H1 (cell line): ENCODE measurements around the gene PLEKHG2. TPM values are rescaled to one million over a fixed set of nuclear protein-coding genes. Genes with fewer than 3 reads are reported as not detected.

Experiments used
- CTCF ChIA-PET: fragments of 300-600 bp; sonication (Branson Sonifier 250); formaldehyde crosslinking; loops from one replicate; lab custom pipeline; 2021; ENCODE audit not compliant: partially characterized antibody; lab: Charles Lee
- POLR2A ChIA-PET: fragments of 300-600 bp; sonication (Branson Sonifier 250); formaldehyde crosslinking; loops from one replicate; lab custom pipeline; 2021; ENCODE audit warnings: inconsistent platforms; ENCODE audit not compliant: partially characterized antibody; lab: Charles Lee
- DNase-seq, 2 experiments: peaks; one replicate each; pipeline versions ENCODE4 v3.0.0 to v3.0.0-alpha.2; 2010 to 2022; ENCODE audit warnings: low spot score in 2 of 2, low read depth in 1 of 2, mixed read lengths in 1 of 2
- FAIRE-seq: peaks from 2 replicates; lab custom pipeline; 2011; peaks lifted over from hg19 to GRCh38; lab: Jason Lieb, UNC
- H2AFZ ChIP-seq: 2 replicates; pipeline ENCODE4 v1.8.1; 2012; ENCODE audit warnings: low read length, inconsistent platforms
- H2AK5ac ChIP-seq: 2 replicates; pipeline ENCODE4 v1.6.1; 2013; ENCODE audit warnings: low read depth, low read length
- H2BK120ac ChIP-seq: replicated peaks from 2 replicates; pipeline ENCODE3; 2013; ENCODE audit warnings: low read depth, low read length, inconsistent platforms
- H2BK12ac ChIP-seq: 2 replicates; pipeline ENCODE4 v1.6.1; 2013; ENCODE audit warnings: low read depth, low read length
- H2BK15ac ChIP-seq: 2 replicates; pipeline ENCODE4 v1.6.1; 2013; ENCODE audit warnings: low read length
- H2BK20ac ChIP-seq: 2 replicates; pipeline ENCODE4 v1.6.1; 2013; ENCODE audit warnings: low read length
- H2BK5ac ChIP-seq: 2 replicates; pipeline ENCODE4 v1.6.1; 2013; ENCODE audit warnings: low read depth, low read length
- H3K14ac ChIP-seq: 2 replicates; pipeline ENCODE4 v1.6.1; 2013; ENCODE audit warnings: inconsistent platforms; ENCODE audit not compliant: insufficient read length
- H3K18ac ChIP-seq: 2 replicates; pipeline ENCODE4 v1.6.1; 2013; ENCODE audit warnings: low read length; ENCODE audit errors: extremely low read depth
- H3K23ac ChIP-seq: 2 replicates; pipeline ENCODE4 v1.6.1; 2013; ENCODE audit warnings: inconsistent platforms; ENCODE audit not compliant: insufficient read length
- H3K23me2 ChIP-seq: 2 replicates; pipeline ENCODE4 v1.6.1; 2013; ENCODE audit warnings: low read depth, low read length
- H3K27ac ChIP-seq: 2 replicates; pipeline ENCODE4 v1.6.1; 2011; ENCODE audit warnings: low read depth, low read length, inconsistent platforms
- H3K27me3 ChIP-seq, 4 experiments: replicated peaks in 1 of 4; 1 replicate in 1 of 4; 2 replicates in 3 of 4; pipeline versions ENCODE4 v1.6.1 to v1.8.1; 2011 to 2013; ENCODE audit warnings: low read length in 3 of 4, mild to moderate bottlenecking in 3 of 4, inconsistent platforms in 2 of 4, mixed read lengths in 2 of 4, moderate library complexity in 1 of 4; ENCODE audit not compliant: control insufficient read depth in 3 of 4, insufficient read depth in 3 of 4; ENCODE audit errors: extremely low read depth in 1 of 4
- H3K36me3 ChIP-seq, 4 experiments: 2 replicates each; pipeline versions ENCODE4 v1.6.1 to v1.8.1; 2011 to 2013; ENCODE audit warnings: mild to moderate bottlenecking in 4 of 4, low read length in 3 of 4, moderate library complexity in 2 of 4, control low read depth in 1 of 4, inconsistent platforms in 1 of 4; ENCODE audit not compliant: insufficient read depth in 4 of 4, control insufficient read depth in 2 of 4
- H3K4ac ChIP-seq: replicated peaks from 2 replicates; pipeline ENCODE3; 2013; ENCODE audit warnings: low read length, low read depth, mixed read lengths, inconsistent platforms; ENCODE audit not compliant: insufficient read length
- H3K4me1 ChIP-seq, 4 experiments: replicated peaks in 1 of 4; 1 replicate in 1 of 4; 2 replicates in 3 of 4; pipeline versions ENCODE4 v1.6.1 to v1.8.1; 2011 to 2013; ENCODE audit warnings: low read length in 3 of 4, inconsistent platforms in 2 of 4, mixed read lengths in 1 of 4; ENCODE audit not compliant: insufficient read depth in 4 of 4, control insufficient read depth in 3 of 4
- H3K4me2 ChIP-seq, 2 experiments: 2 replicates each; pipeline versions ENCODE4 v1.6.1 to v1.8.1; 2011 to 2013; ENCODE audit warnings: low read depth in 2 of 2, low read length in 2 of 2, control low read depth in 1 of 2, inconsistent platforms in 1 of 2, mild to moderate bottlenecking in 1 of 2; ENCODE audit not compliant: insufficient read depth in 1 of 2
- H3K4me3 ChIP-seq, 4 experiments: fragments of 200-600, 300-600 bp in 1 of 4; sonication (generic), shearing (Covaris generic), sonication (Bioruptor Twin) in 1 of 4; 2 replicates each; pipeline versions ENCODE4 v1.5.1 to v1.8.1; 2011 to 2016; ENCODE audit warnings: low read length in 4 of 4, low read depth in 3 of 4, control low read depth in 2 of 4, inconsistent platforms in 2 of 4, mild to moderate bottlenecking in 2 of 4, mixed read lengths in 1 of 4, moderate library complexity in 1 of 4; ENCODE audit not compliant: insufficient read depth in 2 of 4; ENCODE audit errors: extremely low read depth in 1 of 4
- H3K56ac ChIP-seq: replicated peaks from 2 replicates; pipeline ENCODE3; 2013; ENCODE audit warnings: low read depth, mild to moderate bottlenecking, mixed read lengths, low read length, inconsistent platforms; ENCODE audit not compliant: insufficient read length
- H3K79me1 ChIP-seq: 2 replicates; pipeline ENCODE4 v1.6.1; 2013; ENCODE audit warnings: low read depth, low read length, control low read depth
- H3K79me2 ChIP-seq, 2 experiments: 2 replicates each; pipeline versions ENCODE4 v1.6.1 to v1.8.1; 2012 to 2013; ENCODE audit warnings: low read length in 2 of 2, mild to moderate bottlenecking in 2 of 2, inconsistent platforms in 1 of 2; ENCODE audit not compliant: insufficient read depth in 2 of 2, control insufficient read depth in 1 of 2
- H3K9ac ChIP-seq, 4 experiments: replicated peaks in 1 of 4; 1 replicate in 1 of 4; 2 replicates in 3 of 4; pipeline versions ENCODE4 v1.6.1 to v1.8.1; 2011 to 2013; ENCODE audit warnings: low read depth in 3 of 4, low read length in 3 of 4, control low read depth in 2 of 4, mild to moderate bottlenecking in 2 of 4, moderate library complexity in 2 of 4, inconsistent platforms in 1 of 4; ENCODE audit errors: extremely low read depth in 1 of 4
- H3K9me3 ChIP-seq, 2 experiments: 2 replicates each; pipeline versions ENCODE4 v1.6.1 to v1.8.1; 2012 to 2013; ENCODE audit warnings: mild to moderate bottlenecking in 2 of 2, moderate library complexity in 2 of 2, control low read depth in 1 of 2, inconsistent platforms in 1 of 2, low read depth in 1 of 2, low read length in 1 of 2, mixed read lengths in 1 of 2; ENCODE audit not compliant: insufficient read depth in 2 of 2
- H4K20me1 ChIP-seq, 2 experiments: replicated peaks in 1 of 2; 2 replicates each; pipeline versions ENCODE3 to v1.8.1; 2011 to 2013; ENCODE audit warnings: inconsistent platforms in 2 of 2, low read length in 2 of 2, mild to moderate bottlenecking in 1 of 2; ENCODE audit not compliant: insufficient read depth in 2 of 2, control insufficient read depth in 1 of 2
- H4K5ac ChIP-seq: 2 replicates; pipeline ENCODE4 v1.6.1; 2013; ENCODE audit warnings: low read length, low read depth, mixed read lengths, inconsistent platforms; ENCODE audit not compliant: insufficient read length
- H4K8ac ChIP-seq: 2 replicates; pipeline ENCODE4 v1.8.0; 2013; ENCODE audit warnings: mild to moderate bottlenecking, moderate library complexity, low read length, inconsistent platforms; ENCODE audit not compliant: insufficient read depth; ENCODE audit errors: extremely low read depth
- H4K91ac ChIP-seq: replicated peaks from 2 replicates; pipeline ENCODE3; 2013; ENCODE audit warnings: low read length, mixed read lengths, inconsistent platforms; ENCODE audit not compliant: insufficient read length
- CBX8 ChIP-seq: fragments of 300-800, 300-1000 bp; sonication (generic); IDR thresholded peaks from 2 replicates; pipeline ENCODE4 v1.7.1; 2016; ENCODE audit warnings: low read depth, low read length, borderline replicate concordance
- CEBPB ChIP-seq: IDR thresholded peaks from 2 replicates; pipeline ENCODE4 v1.6.1; 2012; ENCODE audit warnings: low read depth, low read length
- KDM1A ChIP-seq: fragments of 200-600, 300-600 bp; sonication (generic); IDR thresholded peaks from 2 replicates; pipeline ENCODE4 v1.7.1; 2016; ENCODE audit warnings: mild to moderate bottlenecking, low read length, borderline replicate concordance
- MAFK ChIP-seq: IDR thresholded peaks from 2 replicates; pipeline ENCODE4 v1.6.1; 2012; ENCODE audit warnings: low read depth, mild to moderate bottlenecking, improper control_type of control experiment, low read length
- NRF1 ChIP-seq: IDR thresholded peaks from 2 replicates; pipeline ENCODE4 v1.6.1; 2011; ENCODE audit warnings: mild to moderate bottlenecking, low read depth, low read length, improper control_type of control experiment
- PHF8 ChIP-seq: fragments of 200-600 bp; sonication (generic); conservative IDR thresholded peaks from 2 replicates; pipeline ENCODE4 v1.7.1; 2012; ENCODE audit warnings: low read depth, mild to moderate bottlenecking, inconsistent platforms, low read length, moderate library complexity
- SAP30 ChIP-seq: fragments of 300-600 bp; sonication (generic); IDR thresholded peaks from 2 replicates; pipeline ENCODE4 v1.7.1; 2012; ENCODE audit warnings: low read length, moderate library complexity, mild to moderate bottlenecking, inconsistent platforms; ENCODE audit not compliant: insufficient read depth, insufficient replicate concordance
- SP1 ChIP-seq: IDR thresholded peaks from 2 replicates; pipeline ENCODE4 v1.6.1; 2011; ENCODE audit warnings: low read depth, low read length
- WGBS, 2 experiments: shearing (Covaris generic) in 1 of 2; methylation state at CpG; one replicate each; pipeline versions ENCODE4 v1.1.6 to v1.1.7; 2013 to 2015; ENCODE audit warnings: low lambda C conversion rate in 2 of 2, mixed read lengths in 2 of 2, inconsistent platforms in 1 of 2, low coverage in 1 of 2, missing lambda C conversion rate in 1 of 2; ENCODE audit not compliant: insufficient replicate concordance in 2 of 2, insufficient coverage in 1 of 2, insufficient read length in 1 of 2; ENCODE audit errors: extremely low coverage in 1 of 2, missing lambda C conversion rate in 1 of 2; 5-methylcytosine and 5-hydroxymethylcytosine counted together
- polyA plus RNA-seq, 7 experiments: library from polyadenylated mRNA; depleted of rRNA in 3 of 7; stranded (reverse) in 5 of 7; unstranded in 2 of 7; fragments of >200 nt in 5 of 7; fragments of 200-250 nt in 2 of 7; gene quantifications; 1 replicate in 5 of 7; 2 replicates in 1 of 7; 4 replicates in 1 of 7; pipeline versions ENCODE4 v1.2.1 to v1.2.3, GENCODE V29; 2011 to 2013; ENCODE audit warnings: missing spikeins in 2 of 7, mixed read lengths in 2 of 7
- total RNA-seq: library from RNA; stranded (reverse); fragmentation: NEBNext Ultra II Directional; extraction: Animal tissue kit (Norgen Biotek cat#: 25700); gene quantifications from 2 replicates; pipeline ENCODE4 v1.2.1, GENCODE V29; 2021

PLEKHG2 gene
- total and polyA plus RNA-seq, 2 of the 8 experiments (the other 6 are each of a cell fraction or from before 2014, with no cell fraction given), result 16.9 to 65.7 TPM

- H3K23me2 ChIP-seq, result peaks cover 8% of the 10 kb centered on the region; the same call in 1 of the 2 replicates
- no peak overlapping the region for H2AFZ ChIP-seq
- TF ChIP-seq MAFK (no peak), PHF8 (no peak), KDM1A (no peak), CEBPB (peak; percentile 46; the same call in 1 of the 2 replicates), SAP30 (no peak), CBX8 (no peak), NRF1 (no peak), SP1 (no peak)
- H4K91ac ChIP-seq, result no peak overlapping the region
- H3K4ac ChIP-seq, result no peak overlapping the region
- peaks cover 7 to 20% of the 10 kb centered on the region in 2 experiments; a peak in 3 of 4 replicates for H3K79me2 ChIP-seq
- peaks cover 4 to 14% of the 10 kb centered on the region in 2 experiments for H4K20me1 ChIP-seq
- peaks cover 8% of the 10 kb centered on the region for H3K79me1 ChIP-seq
- H2BK12ac ChIP-seq, result peak overlapping the region; percentile 19; the same call in 1 of the 2 replicates
- no peak overlapping the region for H3K14ac ChIP-seq
- H2BK15ac ChIP-seq, result no peak overlapping the region
- DNase-seq (no peak), FAIRE-seq (no peak)
- peaks cover 0 to 5% (median 0%) of the 10 kb centered on the region in 4 experiments; a peak in 3 of 7 replicates for H3K4me1 ChIP-seq
- no peak overlapping the region for H3K56ac ChIP-seq
- H3K27ac ChIP-seq, result no peak overlapping the region
- H3K36me3 ChIP-seq, result peaks cover 11 to 16% (median 12%) of the 10 kb centered on the region in 4 experiments
- no peak overlapping the region for H3K23ac ChIP-seq
- no peak overlapping the region for H3K4me2 ChIP-seq
- H2BK20ac ChIP-seq, result no peak overlapping the region
- WGBS, 2 experiments, result 93% methylated on average over 9 of the region's 9 CpGs; no CpG with 5 or more reads in 1 of the 2 experiments
- no peak overlapping the region for H2BK120ac ChIP-seq
- H2AK5ac ChIP-seq, result no peak overlapping the region
- H2BK5ac ChIP-seq, result no peak overlapping the region
- ChIA-PET POLR2A (interaction anchor here (1.0 to 47.8 kb wide), 5 partner anchors 8 to 76 kb away, joined by 3 to 1154 read pairs (median 4); partner anchors contain the start of genes PLEKHG2, RPS16, SUPT5H and ZFP36), CTCF (interaction anchor here (0.7 to 1.1 kb wide), 4 partner anchors 10 to 31 kb away, joined by 3 read pairs; no protein-coding TSS in a partner anchor)
- no peak overlapping the region for H4K5ac ChIP-seq
- no peak overlapping the region for H3K4me3 ChIP-seq
- no peaks in the 10 kb centered on the region for H3K27me3 ChIP-seq
- no peak overlapping the region for H3K9ac ChIP-seq
- H4K8ac ChIP-seq, result no peak overlapping the region
- H3K18ac ChIP-seq, result no peak overlapping the region
- H3K9me3 ChIP-seq, result no peaks in the 10 kb centered on the region
These were observed 25.9 kb downstream of the PLEKHG2 start for GRCh38 chr19:39438270-39438934.
